Right lobe of liver (tissue), 6 donors: Measurements from ENCODE around the gene TSPO. TPM values are rescaled to one million over a fixed set of nuclear protein-coding genes. Genes with fewer than 3 reads are reported as not detected.
A peak's percentile ranks its signal among the peaks of the same experiment; 100 is the strongest.

Source experiments
- ATAC-seq, 4 donors: fragments of 200-7000 bp; cut with Tn5 transposase; one replicate each; pipeline ENCODE4 v1.9.1; 2020; ENCODE audit warnings: mild to moderate bottlenecking in 4 of 4, moderate library complexity in 4 of 4
- DNase-seq, 3 donors: peaks; one replicate each; pipeline ENCODE4 v3.0.0-alpha.2; 2020
- H3K27ac ChIP-seq, 3 donors: fragments of 200-600 bp; one replicate each; pipeline ENCODE4 v1.8.0; 2022
- H3K27me3 ChIP-seq, 2 donors: fragments of 200-600 bp; one replicate each; pipeline ENCODE4 v1.8.0; 2022
- H3K36me3 ChIP-seq, 4 donors: fragments of 200-600 bp; sonication (generic) in 1 of 4; one replicate each; pipeline versions ENCODE4 v1.5.1 to v1.8.0; 2017 to 2022; ENCODE audit warnings: control low read depth in 1 of 4
- H3K4me1 ChIP-seq, 4 donors: fragments of 200-600 bp; sonication (generic) in 1 of 4; one replicate each; pipeline versions ENCODE4 v1.5.1 to v1.8.0; 2017 to 2022; ENCODE audit warnings: control low read depth in 1 of 4
- H3K4me3 ChIP-seq, 3 donors: fragments of 200-600 bp; one replicate each; pipeline ENCODE4 v1.8.0; 2022
- H3K9me3 ChIP-seq, 4 donors: fragments of 200-600 bp; sonication (generic) in 1 of 4; one replicate each; pipeline versions ENCODE4 v1.5.1 to v1.8.0; 2017 to 2022; ENCODE audit warnings: control low read depth in 1 of 4
- POLR2A ChIP-seq: fragments of 450-650 bp; IDR thresholded peaks from one replicate; pipeline ENCODE4 v1.6.1; 2017; ENCODE audit warnings: antibody characterized with exemption, mild to moderate bottlenecking
- WGBS: methylation state at CpG from one replicate; pipeline ENCODE4 v1.1.6; 2018; ENCODE audit warnings: low coverage, low lambda C conversion rate; ENCODE audit not compliant: insufficient coverage; ENCODE audit errors: missing lambda C conversion rate; 5-methylcytosine and 5-hydroxymethylcytosine counted together
- intact Hi-C, 2 donors: fragments of 100-400 bp; cut with DNase I; formaldehyde crosslinking; loops; one replicate each; pipeline versions ENCODE4 v1.11.2 to v1.14.1; 2022
- total RNA-seq, 6 experiments: library from RNA; depleted of rRNA in 2 of 6; stranded (reverse); fragments of >200 nt in 2 of 6; fragmentation: NEBNext Ultra II Directional in 3 of 6; extraction: Animal tissue kit (Norgen Biotek cat#: 25700) in 3 of 6; gene quantifications; one replicate each; pipeline versions ENCODE4 v1.1.0 to v1.2.4, GENCODE V29; 2016 to 2023
- TF ChIP-seq, protein P1 (sequence below), 4 donors: fragments of 200-600 bp in 3 of 4; fragments of 450-650 bp in 1 of 4; IDR thresholded peaks; one replicate each; pipeline versions ENCODE4 v1.5.1 to v1.8.0; 2016 to 2022; ENCODE audit warnings: antibody characterized with exemption in 4 of 4, mild to moderate bottlenecking in 2 of 4
- donor health status: DM: no; HTN: yes; CAD: no.
- donor health status: DM: no; HTN: no; CAD: no.
- donor health status: DM: no; HTN: no; CAD: no.
- donor health status: DM: no; HTN: yes; CAD: no.
- donor health status: DM: no; HTN: yes; CAD: no.

Gene TSPO
- total RNA-seq, 6 experiments from 2014 or later: 18.1 to 198 (median 31.9) TPM

- intact Hi-C loops: no loop called here
- no peaks in the 10 kb centered on the region for H3K4me1 ChIP-seq
- no peaks in the 10 kb centered on the region for H3K27me3 ChIP-seq
- 78% methylated on average over 9 of the region's 15 CpGs for WGBS
- TF ChIP-seq, protein P1, sequence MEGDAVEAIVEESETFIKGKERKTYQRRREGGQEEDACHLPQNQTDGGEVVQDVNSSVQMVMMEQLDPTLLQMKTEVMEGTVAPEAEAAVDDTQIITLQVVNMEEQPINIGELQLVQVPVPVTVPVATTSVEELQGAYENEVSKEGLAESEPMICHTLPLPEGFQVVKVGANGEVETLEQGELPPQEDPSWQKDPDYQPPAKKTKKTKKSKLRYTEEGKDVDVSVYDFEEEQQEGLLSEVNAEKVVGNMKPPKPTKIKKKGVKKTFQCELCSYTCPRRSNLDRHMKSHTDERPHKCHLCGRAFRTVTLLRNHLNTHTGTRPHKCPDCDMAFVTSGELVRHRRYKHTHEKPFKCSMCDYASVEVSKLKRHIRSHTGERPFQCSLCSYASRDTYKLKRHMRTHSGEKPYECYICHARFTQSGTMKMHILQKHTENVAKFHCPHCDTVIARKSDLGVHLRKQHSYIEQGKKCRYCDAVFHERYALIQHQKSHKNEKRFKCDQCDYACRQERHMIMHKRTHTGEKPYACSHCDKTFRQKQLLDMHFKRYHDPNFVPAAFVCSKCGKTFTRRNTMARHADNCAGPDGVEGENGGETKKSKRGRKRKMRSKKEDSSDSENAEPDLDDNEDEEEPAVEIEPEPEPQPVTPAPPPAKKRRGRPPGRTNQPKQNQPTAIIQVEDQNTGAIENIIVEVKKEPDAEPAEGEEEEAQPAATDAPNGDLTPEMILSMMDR (IDR thresholded peaks at IDR 0.05): no peak
- no peak for TF ChIP-seq POLR2A
- no peak overlapping the region for H3K4me3 ChIP-seq
- ATAC-seq: no peak
- DNase-seq: peak in 1 of 3 donors; percentile 41
- no peak overlapping the region for H3K27ac ChIP-seq
- H3K36me3 ChIP-seq: peaks cover 0 to 59% (median 15%) of the 10 kb centered on the region in 4 donors
- no peaks in the 10 kb centered on the region for H3K9me3 ChIP-seq
These were observed 24.7 kb downstream of the TSPO start for GRCh38 chr22:43176090-43176489.

GRCh38 chr22:43177479-43177878 is 26.1 kb downstream of the TSPO start:
- DNase-seq (peak in 1 of 3 donors; percentile 51), ATAC-seq (no peak)
- no peak for TF ChIP-seq POLR2A
- TF ChIP-seq, protein P1 (IDR thresholded peaks at IDR 0.05): no peak
- Histone ChIP-seq H3K27me3 (no peaks in the 10 kb centered on the region), H3K27ac (no peak overlapping the region), H3K36me3 (peaks cover 0 to 51% (median 15%) of the 10 kb centered on the region in 4 donors), H3K4me3 (no peak overlapping the region), H3K4me1 (no peaks in the 10 kb centered on the region), H3K9me3 (no peaks in the 10 kb centered on the region)
- 97% methylated on average over 4 of the region's 7 CpGs for WGBS
- intact Hi-C loops: no loop called here

GRCh38 chr22:43179146-43179910 is 28.0 kb downstream of the TSPO start:
- no peak for ATAC-seq
- 98% methylated on average over 10 of the region's 25 CpGs for WGBS
- no peak overlapping the region for H3K4me3 ChIP-seq
- no peaks in the 10 kb centered on the region for H3K4me1 ChIP-seq
- H3K36me3 ChIP-seq: peaks cover 0 to 40% (median 13%) of the 10 kb centered on the region in 4 donors
- H3K27me3 ChIP-seq: no peaks in the 10 kb centered on the region
- H3K27ac ChIP-seq: no peak overlapping the region
- intact Hi-C loops: no loop called here
- no peak for DNase-seq
- no peaks in the 10 kb centered on the region for H3K9me3 ChIP-seq
- no peak for TF ChIP-seq POLR2A
- TF ChIP-seq, protein P1 (IDR thresholded peaks at IDR 0.05): no peak

DNA sequence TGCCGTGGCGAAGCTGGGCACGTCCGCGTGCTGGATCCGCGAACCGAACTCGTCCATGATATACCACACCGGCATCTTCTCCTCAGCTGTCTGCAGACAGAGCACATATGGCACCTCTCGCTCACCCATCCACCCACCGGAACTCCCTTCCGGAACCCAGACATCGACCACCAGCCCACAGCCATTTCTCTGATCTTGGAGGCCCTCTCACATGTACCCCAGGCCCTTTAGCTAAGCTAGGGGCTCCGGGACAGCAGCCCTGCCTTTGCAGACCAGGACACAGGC is 28.5 kb downstream of the TSPO start:
- DNase-seq (no peak), ATAC-seq (no peak)
- no peaks in the 10 kb centered on the region for H3K9me3 ChIP-seq
- no peaks in the 10 kb centered on the region for H3K27me3 ChIP-seq
- no peaks in the 10 kb centered on the region for H3K4me1 ChIP-seq
- WGBS: 100% methylated on average over 5 of the region's 15 CpGs
- H3K36me3 ChIP-seq: peaks cover 0 to 34% (median 11%) of the 10 kb centered on the region in 4 donors
- no peak overlapping the region for H3K4me3 ChIP-seq
- intact Hi-C loops: no loop called here
- H3K27ac ChIP-seq: no peak overlapping the region
- no peak for TF ChIP-seq POLR2A
- TF ChIP-seq, protein P1 (IDR thresholded peaks at IDR 0.05): no peak
